NB4 (cell line): ENCODE data around the gene MAGI1.

ENCODE experiments used
- MYC ChIP-seq: IDR thresholded peaks from 2 replicates; pipeline ENCODE4 v1.6.1; 2011; ENCODE audit warnings: low read depth, low read length
- POLR2A ChIP-seq: IDR thresholded peaks from 2 replicates; pipeline ENCODE4 v1.6.1; 2011; ENCODE audit warnings: mild to moderate bottlenecking; ENCODE audit not compliant: insufficient read length; ENCODE audit errors: extremely low read depth
- TF ChIP-seq, protein P1 (sequence below): IDR thresholded peaks from one replicate; pipeline ENCODE4 v1.5.1; 2012; ENCODE audit warnings: low read depth, low read length
- TF ChIP-seq, protein P2 (sequence below): IDR thresholded peaks from 2 replicates; pipeline ENCODE4 v1.6.1; 2011; ENCODE audit warnings: low read depth, low read length

DNA sequence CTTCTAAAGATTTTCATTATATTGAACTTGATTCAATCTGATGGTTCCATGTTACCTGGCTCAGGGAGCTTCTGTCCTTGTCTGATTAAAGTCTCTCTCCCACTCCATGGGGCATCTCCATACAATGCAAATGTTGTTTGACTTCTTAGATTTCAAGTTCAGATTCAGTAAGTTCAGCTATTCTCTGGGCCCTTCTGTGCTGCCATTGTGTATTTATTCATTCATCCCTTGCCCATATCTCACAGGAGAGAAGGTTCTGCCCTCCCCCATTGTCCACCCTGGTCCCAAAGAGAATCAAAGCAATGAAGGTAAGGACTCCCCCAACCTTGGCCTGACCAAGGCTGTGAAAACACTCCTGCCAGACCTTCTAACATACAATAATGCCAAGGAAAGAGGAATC lies 669.9 kb downstream of the MAGI1 start:
- TF ChIP-seq, protein P1, sequence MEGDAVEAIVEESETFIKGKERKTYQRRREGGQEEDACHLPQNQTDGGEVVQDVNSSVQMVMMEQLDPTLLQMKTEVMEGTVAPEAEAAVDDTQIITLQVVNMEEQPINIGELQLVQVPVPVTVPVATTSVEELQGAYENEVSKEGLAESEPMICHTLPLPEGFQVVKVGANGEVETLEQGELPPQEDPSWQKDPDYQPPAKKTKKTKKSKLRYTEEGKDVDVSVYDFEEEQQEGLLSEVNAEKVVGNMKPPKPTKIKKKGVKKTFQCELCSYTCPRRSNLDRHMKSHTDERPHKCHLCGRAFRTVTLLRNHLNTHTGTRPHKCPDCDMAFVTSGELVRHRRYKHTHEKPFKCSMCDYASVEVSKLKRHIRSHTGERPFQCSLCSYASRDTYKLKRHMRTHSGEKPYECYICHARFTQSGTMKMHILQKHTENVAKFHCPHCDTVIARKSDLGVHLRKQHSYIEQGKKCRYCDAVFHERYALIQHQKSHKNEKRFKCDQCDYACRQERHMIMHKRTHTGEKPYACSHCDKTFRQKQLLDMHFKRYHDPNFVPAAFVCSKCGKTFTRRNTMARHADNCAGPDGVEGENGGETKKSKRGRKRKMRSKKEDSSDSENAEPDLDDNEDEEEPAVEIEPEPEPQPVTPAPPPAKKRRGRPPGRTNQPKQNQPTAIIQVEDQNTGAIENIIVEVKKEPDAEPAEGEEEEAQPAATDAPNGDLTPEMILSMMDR: no peak
- TF ChIP-seq MYC (no peak), POLR2A (no peak)
- TF ChIP-seq, protein P2, sequence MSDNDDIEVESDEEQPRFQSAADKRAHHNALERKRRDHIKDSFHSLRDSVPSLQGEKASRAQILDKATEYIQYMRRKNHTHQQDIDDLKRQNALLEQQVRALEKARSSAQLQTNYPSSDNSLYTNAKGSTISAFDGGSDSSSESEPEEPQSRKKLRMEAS: no peak
